GM21515 (cell line): ENCODE measurements around the gene AHNAK2.

ENCODE experiments used
- ATAC-seq: cut with Tn5 transposase; IDR thresholded peaks from one replicate; pipeline ENCODE4 v1.9.1; 2021; ENCODE audit not compliant: unreplicated experiment

AHNAK2 gene

DNA sequence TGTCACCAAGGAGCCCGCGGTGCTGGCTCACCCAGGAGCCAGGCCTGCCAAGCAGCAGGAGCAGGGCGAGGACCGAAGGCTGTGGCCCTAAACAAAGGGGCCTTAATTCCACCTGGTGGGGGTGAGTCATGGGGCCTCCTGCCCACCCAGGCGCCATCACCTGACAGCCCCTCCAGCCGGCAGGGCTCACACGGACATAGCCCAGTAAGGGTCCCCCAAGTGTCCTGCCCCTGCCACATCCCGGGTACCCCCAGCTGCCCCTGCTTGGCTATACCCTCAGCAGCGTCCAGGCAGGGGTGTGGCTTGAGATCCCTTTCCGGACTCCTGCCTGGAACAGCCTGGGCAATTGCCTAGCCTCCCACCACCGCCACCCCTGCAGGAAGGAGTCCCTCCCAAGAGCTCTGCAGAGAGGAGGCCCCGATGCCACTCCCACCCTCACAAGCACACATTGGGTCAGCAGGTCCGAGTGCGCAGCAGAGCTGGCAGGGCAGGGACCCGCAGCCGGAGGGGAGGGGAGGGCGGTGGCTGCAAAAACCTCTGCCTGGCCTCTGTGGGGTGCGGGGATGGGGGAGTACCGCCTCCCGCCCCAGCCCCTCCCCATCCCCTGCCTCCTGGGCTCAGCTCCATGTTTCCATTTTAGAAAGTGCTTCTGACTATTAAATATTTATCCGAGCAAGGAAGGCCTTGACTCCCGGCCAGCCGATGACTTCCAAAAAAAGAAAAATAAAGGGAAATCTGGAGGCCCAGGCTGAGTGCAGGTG, 4.6 kb downstream of the AHNAK2 start:
- no peak for ATAC-seq

- ATAC-seq, result no peak
Observed at GRCh38 chr14:104973135-104973384, 5.1 kb downstream of the AHNAK2 start.

- ATAC-seq, result no peak
Observed at GRCh38 chr14:104972301-104973134, 5.7 kb downstream of the AHNAK2 start.

GRCh38 chr14:104971447-104972240, 6.5 kb downstream of the AHNAK2 start:
- ATAC-seq, result no peak

DNA sequence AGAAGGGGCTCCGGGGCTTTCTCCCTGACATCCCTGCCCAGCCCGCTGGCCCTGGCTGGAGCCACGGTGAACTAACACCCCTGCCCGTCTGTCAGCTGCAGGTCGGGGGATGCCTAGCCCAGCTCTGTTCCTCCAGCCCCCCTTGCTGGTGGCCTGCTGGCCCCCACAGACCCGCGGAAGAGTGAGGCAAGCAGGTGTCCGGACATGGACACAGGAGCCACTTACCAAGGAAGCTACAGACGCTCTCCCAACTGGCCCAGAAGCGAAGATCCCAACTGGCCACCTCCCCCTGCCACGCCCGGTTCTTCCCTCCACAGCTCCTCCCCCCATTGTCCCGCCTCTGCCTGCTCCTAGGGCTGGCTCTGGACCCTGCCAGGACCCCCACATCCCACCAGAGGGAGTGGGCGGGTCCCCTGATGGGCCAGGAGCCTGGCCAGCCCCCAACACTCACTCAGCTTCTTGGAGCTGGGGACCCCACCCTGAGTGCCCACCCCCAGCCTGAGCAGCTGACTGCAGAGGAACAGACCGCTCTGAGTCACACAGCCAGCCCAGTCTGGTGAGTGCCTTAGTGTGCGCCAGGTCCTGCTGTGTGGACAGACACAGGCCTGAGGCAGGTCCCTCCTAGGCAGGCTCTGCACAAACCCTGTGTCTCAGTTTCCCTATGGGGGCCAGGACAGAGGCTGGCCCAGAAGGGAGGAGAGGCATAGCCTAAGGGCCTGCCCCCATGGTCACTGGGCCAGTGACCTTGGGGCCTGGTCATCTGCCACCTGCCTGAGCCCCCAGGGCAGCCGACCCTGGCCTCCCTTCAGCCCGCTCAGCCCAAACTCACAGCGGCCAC, 7.7 kb downstream of the AHNAK2 start:
- no peak for ATAC-seq

DNA sequence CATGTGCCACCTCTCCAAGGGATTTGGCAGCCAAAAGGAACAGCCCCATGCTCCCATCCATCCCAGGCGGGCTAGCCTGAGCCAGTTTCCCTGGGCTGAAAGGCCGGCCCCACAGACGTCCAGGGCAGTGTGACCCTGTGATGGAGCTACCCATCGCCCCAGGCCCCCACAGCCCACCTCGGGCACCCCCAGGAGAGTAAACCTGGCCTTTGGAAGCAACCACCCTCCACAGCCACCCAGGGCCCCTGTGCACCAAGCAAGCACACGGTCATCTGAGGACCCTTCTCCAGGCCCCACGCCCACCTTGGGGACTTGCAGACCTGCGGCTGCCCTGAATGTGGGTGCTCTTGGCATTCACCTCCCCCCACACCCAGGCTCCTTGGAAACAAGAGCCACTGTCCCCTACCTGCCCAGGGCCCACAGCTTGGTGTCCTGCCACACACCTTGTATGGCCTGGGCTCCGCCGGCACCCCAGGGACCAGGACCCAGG, 8.4 kb downstream of the AHNAK2 start:
- ATAC-seq, result no peak

GRCh38 chr14:104968541-104969401, 9.4 kb downstream of the AHNAK2 start:
- ATAC-seq, result no peak

GRCh38 chr14:104968153-104968527, 10.0 kb downstream of the AHNAK2 start:
- ATAC-seq, result no peak

DNA sequence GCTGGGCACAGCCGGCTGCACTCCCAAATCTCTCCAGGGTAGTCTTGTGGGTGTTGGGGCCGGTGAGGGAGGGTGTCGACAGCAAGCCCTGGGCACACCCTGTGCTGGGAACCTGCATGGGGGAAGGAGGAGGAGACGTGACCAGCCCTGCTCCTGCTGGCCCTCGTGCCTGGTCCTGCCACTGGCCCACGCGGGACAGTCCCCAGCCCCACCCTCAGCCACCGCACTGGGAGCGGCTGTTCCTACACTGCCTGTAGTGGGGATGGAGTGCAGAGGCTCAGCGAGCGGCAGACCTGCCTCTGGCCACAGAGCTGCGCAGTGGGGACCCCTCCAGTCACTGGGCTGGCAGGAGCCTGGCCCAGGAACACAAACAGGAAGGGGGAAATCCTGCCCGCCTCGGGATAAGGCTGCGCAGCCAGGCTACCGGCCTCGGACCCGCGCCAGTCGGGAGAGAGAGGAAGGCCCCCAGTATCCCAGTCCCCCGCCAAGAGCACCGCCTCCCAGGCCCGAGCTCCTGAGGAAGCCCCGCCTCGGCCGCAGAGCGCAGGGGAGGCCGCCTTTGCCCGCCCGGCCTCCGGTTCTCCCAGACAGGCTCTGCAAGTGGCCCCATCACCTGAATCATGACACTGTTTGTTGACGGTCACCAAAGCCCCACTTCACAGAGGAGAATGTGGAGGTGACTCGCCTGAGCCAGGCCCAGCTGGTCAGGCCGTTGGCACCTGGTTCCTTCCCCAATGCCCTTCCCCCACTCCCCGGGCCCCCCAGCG, 10.6 kb downstream of the AHNAK2 start:
- ATAC-seq, result no peak

- ATAC-seq, result no peak
Observed at GRCh38 chr14:104966981-104967385, 11.2 kb downstream of the AHNAK2 start.

DNA sequence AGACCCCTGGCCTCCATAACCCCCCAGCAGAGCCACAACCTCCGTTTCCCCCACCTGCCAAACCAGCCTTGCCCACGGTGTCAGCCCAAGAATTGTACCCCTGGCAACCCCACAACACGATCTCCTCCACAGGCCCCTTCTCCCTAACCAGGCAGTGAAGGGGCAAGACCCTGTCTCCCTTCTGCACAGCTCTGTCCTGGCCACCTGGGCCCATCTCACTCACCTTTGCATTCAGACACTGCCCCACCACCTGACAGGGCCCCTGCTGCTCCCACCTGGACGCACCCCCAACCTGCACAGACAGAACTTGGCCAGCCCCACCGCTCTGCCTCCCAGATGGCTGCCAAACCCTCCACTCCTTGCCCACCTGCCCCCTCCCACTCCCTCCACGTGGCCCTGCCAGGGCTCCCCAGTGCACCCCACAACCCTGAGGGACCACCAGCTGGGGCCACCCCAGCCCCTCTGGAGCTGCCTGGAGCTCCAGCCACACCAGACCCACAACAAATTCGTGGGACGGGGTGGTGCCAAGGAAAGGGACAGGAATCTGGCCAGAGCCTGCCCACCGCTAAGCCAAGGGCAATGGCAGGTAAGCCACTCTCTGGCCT, 11.8 kb downstream of the AHNAK2 start:
- no peak for ATAC-seq

DNA sequence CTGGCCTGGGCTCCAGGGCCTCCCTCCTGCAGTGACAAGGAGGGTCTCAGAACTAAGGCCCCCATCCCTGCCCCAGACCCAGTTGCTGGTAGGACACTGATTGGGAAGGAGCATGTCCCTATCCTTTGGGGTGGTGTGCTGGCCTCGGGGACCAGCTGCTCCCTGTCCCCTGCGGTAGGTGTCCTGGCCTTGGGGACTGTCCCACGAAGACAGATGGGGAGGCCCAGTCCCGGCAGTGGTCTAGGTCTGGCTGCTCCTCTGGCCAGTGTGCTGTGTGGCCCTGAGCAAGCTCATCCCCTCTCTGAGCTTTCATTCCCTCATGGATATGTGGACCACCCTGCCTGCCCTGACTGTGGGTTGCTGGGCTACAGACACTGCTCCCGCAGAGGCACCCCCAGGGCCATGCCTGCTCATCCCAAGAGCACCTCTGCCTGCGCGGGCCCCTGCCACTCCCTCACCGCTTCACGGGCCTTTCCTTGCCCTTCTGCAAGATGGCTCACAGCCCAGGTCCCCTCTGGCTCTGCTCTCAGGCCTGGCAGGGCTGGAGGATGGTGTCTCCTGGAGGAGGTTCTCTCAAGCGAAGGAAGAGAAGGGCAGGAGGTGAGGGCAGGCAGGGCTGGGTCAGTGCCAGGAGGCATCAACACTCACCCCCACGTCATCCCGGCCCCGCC, 12.5 kb downstream of the AHNAK2 start:
- no peak for ATAC-seq

- no peak for ATAC-seq
Observed at GRCh38 chr14:104964546-104964945, 13.6 kb downstream of the AHNAK2 start.

DNA sequence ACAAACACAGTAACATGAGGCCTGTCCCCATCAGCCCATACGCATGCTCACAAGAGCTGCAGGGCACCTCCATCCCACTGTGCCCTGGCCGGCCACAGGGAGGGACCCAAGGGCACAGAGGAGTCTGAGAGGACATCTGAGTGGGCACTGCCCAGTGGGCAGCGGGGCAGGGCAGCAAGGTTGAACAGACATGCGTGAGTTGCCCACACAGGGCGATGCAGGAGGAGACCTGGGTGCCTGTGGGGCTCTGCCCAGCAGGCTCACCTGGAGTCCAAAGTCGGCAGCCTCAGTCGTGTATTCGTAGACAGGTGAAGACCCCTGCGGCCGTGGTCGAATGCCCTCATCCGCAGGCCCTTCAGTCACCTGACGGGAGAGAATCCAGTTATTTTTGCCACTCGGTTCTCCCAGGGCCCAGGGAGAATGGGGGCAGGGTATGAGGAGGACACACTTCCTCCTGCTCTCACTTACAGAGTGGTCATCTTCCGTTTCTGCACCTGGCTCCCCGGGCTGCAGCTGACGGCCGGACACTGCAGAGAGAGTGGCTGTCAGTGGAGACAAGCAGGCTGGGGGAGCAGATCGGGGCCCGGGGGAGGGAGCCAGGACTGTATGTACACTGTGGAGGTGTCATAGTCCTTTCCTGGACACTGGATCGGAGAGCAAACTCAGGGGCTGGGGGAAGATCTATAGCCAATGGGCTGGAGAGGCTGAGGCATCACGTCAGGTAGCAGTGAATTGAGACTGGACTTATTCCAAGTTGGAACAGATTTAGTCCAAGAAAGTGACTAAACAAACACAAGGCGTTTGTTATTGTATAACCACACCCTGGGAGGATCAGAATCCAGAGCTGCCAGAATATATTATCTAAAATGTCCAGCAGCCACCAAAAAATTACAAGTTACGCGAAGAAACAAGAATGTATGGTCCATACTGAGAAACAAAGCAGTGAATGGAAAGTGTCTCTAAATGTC, 20.7 kb downstream of the AHNAK2 start:
- ATAC-seq, result no peak

DNA sequence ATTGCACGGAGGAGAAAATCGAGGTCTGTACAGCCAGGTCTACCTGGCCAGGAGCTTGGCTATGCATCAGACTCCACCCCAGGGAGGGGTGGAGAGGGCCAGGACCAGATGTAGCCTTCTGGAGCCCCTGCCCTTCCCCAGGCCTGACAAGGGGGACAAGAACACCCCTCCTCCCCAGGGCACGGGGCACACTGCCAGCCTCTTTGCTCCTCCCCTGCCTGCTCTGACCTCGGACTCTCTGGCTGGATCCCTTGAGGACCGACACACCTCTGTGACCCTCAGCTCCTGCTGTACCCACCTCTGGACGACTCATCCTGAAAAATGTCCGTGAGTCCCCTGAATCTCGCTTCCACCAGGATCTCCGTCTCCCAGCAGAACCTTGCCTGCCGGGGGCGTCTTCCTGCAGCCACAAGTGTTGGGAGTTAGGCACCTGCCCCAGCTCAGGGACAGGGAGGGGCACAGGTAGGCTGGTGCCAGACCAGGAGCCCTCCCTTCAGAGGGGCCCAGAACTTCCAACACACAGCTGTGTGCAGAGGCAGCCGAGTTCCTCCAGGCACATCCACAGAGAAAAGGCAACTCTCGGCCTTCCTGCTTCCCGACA, 21.8 kb downstream of the AHNAK2 start:
- no peak for ATAC-seq

- ATAC-seq, result no peak
Observed at GRCh38 chr14:104955396-104955770, 22.8 kb downstream of the AHNAK2 start.
